Spleen (tissue), 11 donors: ENCODE results near the gene SCAND1. TPM values are rescaled to one million over a fixed set of nuclear protein-coding genes. Genes with fewer than 3 reads are reported as not detected.

Experiments used
- DNase-seq: peaks from one replicate; pipeline ENCODE4 v3.0.0-alpha.2; 2020
- H3K27ac ChIP-seq, 8 donors: fragments of 200-600 bp; sonication (generic) in 7 of 8; 1 replicate in 4 of 8; 2 replicates in 4 of 8; pipeline versions ENCODE4 v1.5.0 to v1.8.0; 2016 to 2021; ENCODE audit warnings: inconsistent platforms in 4 of 8, mild to moderate bottlenecking in 4 of 8, moderate library complexity in 1 of 8
- H3K27me3 ChIP-seq, 7 donors: fragments of 200-600 bp; sonication (generic) in 6 of 7; replicated peaks in 1 of 7; 1 replicate in 4 of 7; 2 replicates in 3 of 7; pipeline versions ENCODE4 v1.5.0 to v1.8.0; 2016 to 2021; ENCODE audit warnings: inconsistent platforms in 3 of 7, mild to moderate bottlenecking in 1 of 7
- H3K36me3 ChIP-seq, 6 donors: fragments of 200-600 bp; sonication (generic) in 5 of 6; 1 replicate in 4 of 6; 2 replicates in 2 of 6; pipeline versions ENCODE4 v1.5.0 to v1.8.0; 2016 to 2021; ENCODE audit warnings: inconsistent platforms in 2 of 6
- H3K4me1 ChIP-seq, 6 donors: fragments of 200-600 bp; sonication (generic) in 5 of 6; 1 replicate in 3 of 6; 2 replicates in 3 of 6; pipeline versions ENCODE4 v1.5.0 to v1.8.0; 2016 to 2021; ENCODE audit warnings: inconsistent platforms in 3 of 6
- H3K4me3 ChIP-seq, 8 donors: fragments of 200-600 bp; sonication (generic) in 7 of 8; 1 replicate in 4 of 8; 2 replicates in 4 of 8; pipeline versions ENCODE4 v1.5.0 to v1.8.0; 2016 to 2021; ENCODE audit warnings: inconsistent platforms in 4 of 8, mild to moderate bottlenecking in 4 of 8, moderate library complexity in 2 of 8
- H3K9me3 ChIP-seq, 8 donors: fragments of 200-600 bp; sonication (generic) in 7 of 8; 1 replicate in 4 of 8; 2 replicates in 4 of 8; pipeline versions ENCODE4 v1.5.0 to v1.8.0; 2016 to 2021; ENCODE audit warnings: inconsistent platforms in 4 of 8
- POLR2A ChIP-seq, 3 donors: fragments of 450-650 bp; IDR thresholded peaks; one replicate each; pipeline ENCODE4 v1.5.1; 2017; ENCODE audit warnings: antibody characterized with exemption in 3 of 3, mild to moderate bottlenecking in 1 of 3
- POLR2AphosphoS5 ChIP-seq, 3 donors: sonication (generic); formaldehyde crosslinking; IDR thresholded peaks; one replicate each; pipeline ENCODE4 v1.5.1; 2017; ENCODE audit warnings: antibody characterized with exemption in 3 of 3
- WGBS, 5 donors: extraction: QIAGEN DNeasy Blood & Tissue Kit in 3 of 5; methylation state at CpG; one replicate each; pipeline versions ENCODE4 v1.1.5 to v1.1.7; 2013 to 2018; 5-methylcytosine and 5-hydroxymethylcytosine counted together
- intact Hi-C: fragments of 100-400 bp; cut with DNase I; formaldehyde crosslinking; loops from one replicate; pipeline ENCODE4 v1.15.0; 2023; ENCODE audit warnings: low total_unique reads
- polyA plus RNA-seq, 3 donors: library from polyadenylated mRNA; stranded (reverse); fragments of 200-250 nt; gene quantifications; one replicate each; pipeline ENCODE4 v1.2.1, GENCODE V29; 2013
- total RNA-seq, 7 donors: library from RNA; depleted of rRNA in 3 of 7; stranded (reverse); fragments of >200 nt in 3 of 7; fragmentation: NEBNext Ultra II Directional in 4 of 7; extraction: Animal tissue kit (Norgen Biotek cat#: 25700) in 4 of 7; gene quantifications; one replicate each; pipeline versions ENCODE4 v1.1.0 to v1.2.1, GENCODE V29; 2016 to 2021
- TF ChIP-seq, protein P1 (sequence below), 11 experiments: fragments of 200-600 bp in 7 of 11; fragments of 450-650 bp in 4 of 11; sonication (generic) in 4 of 11; IDR thresholded peaks in 8 of 11; conservative IDR thresholded peaks in 3 of 11; 1 replicate in 7 of 11; 2 replicates in 4 of 11; pipeline versions ENCODE4 v1.4.0 to v1.8.0; 2016 to 2021; ENCODE audit warnings: antibody characterized with exemption in 11 of 11, inconsistent platforms in 4 of 11, mild to moderate bottlenecking in 1 of 11
- donor health status: healthy with polysubstance abuse.
- donor health status: DM: no; HTN: no; CAD: no; lungs with moderate emphysema.
- donor health status: DM: no; HTN: no; CAD: no.
- donor health status: Bipolar disorder and iron deficiency.
- donor health status: healthy.
- donor health status: DM: no; HTN: no; CAD: no.
- donor health status: DM: yes; HTN: yes; CAD: no.

The SCAND1 gene
- total and polyA plus RNA-seq, 10 donors, result 50.0 to 291 (median 64.7) TPM

DNA sequence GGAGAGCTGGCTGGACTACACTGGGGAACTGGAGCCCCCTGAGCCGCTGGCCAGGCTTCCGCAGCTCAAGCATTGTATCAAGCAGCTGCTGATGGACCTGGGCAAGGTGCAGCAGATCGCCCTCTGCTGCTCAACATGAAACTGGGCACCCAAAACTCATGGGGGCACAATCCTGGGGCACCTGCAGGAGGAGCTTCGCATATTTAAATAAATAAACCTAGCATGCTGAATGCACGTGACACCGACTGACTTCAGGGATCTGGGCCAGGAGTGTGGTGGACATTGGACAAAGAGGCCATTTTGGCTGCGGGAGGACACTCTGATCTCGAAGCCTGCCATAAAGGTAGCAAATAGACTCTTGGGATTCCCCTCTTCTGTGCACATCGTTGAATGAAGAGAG is 6.8 kb downstream of the SCAND1 start:
- Histone ChIP-seq H3K27ac (no peak overlapping the region), H3K9me3 (no peaks in the 10 kb centered on the region), H3K27me3 (no peaks in the 10 kb centered on the region), H3K4me3 (no peak overlapping the region), H3K36me3 (peaks cover 0 to 86% (median 43%) of the 10 kb centered on the region in 6 donors), H3K4me1 (peaks cover 5 to 15% (median 9%) of the 10 kb centered on the region in 6 donors)
- WGBS, 5 donors, result 73 to 88% (median 82%) methylated on average over 9 of the region's 9 CpGs
- no peak for DNase-seq
- intact Hi-C loops, result no loop called here
- no peak for TF ChIP-seq POLR2A (IDR thresholded peaks at IDR 0.05)
- TF ChIP-seq, protein P1, sequence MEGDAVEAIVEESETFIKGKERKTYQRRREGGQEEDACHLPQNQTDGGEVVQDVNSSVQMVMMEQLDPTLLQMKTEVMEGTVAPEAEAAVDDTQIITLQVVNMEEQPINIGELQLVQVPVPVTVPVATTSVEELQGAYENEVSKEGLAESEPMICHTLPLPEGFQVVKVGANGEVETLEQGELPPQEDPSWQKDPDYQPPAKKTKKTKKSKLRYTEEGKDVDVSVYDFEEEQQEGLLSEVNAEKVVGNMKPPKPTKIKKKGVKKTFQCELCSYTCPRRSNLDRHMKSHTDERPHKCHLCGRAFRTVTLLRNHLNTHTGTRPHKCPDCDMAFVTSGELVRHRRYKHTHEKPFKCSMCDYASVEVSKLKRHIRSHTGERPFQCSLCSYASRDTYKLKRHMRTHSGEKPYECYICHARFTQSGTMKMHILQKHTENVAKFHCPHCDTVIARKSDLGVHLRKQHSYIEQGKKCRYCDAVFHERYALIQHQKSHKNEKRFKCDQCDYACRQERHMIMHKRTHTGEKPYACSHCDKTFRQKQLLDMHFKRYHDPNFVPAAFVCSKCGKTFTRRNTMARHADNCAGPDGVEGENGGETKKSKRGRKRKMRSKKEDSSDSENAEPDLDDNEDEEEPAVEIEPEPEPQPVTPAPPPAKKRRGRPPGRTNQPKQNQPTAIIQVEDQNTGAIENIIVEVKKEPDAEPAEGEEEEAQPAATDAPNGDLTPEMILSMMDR (IDR thresholded peaks at IDR 0.05 in 8 of 11, conservative IDR thresholded peaks at IDR 0.05 in 3 of 11), result peak in 7 of 11 experiments; percentile 9 to 45 (median 27)

DNA sequence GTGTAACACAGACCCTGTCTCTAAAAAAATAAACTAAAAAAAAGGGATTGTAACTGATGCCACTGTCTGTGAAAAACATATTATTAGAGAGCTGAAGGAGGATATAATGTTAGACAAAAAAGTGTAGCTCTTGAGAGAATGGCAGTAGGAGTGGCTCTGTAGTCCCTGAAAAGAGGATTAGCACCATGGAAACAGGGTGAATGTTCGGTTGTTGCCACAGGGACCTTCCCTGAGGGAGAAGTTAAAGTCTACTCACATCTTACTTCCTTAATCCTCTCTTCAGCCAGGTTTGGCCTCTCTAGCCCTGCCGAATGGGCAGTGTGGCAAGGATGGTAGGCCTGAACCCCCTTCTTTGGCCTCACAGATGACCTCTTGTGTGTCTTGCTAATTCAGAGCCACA is 12.1 kb downstream of the SCAND1 start:
- H3K36me3 ChIP-seq, result peaks cover 0 to 100% (median 73%) of the 10 kb centered on the region in 6 donors
- H3K9me3 ChIP-seq, result no peaks in the 10 kb centered on the region
- no peak for DNase-seq
- H3K4me3 ChIP-seq, result no peak overlapping the region
- H3K4me1 ChIP-seq, result no peaks in the 10 kb centered on the region
- TF ChIP-seq POLR2AphosphoS5 (IDR thresholded peaks at IDR 0.05) (no peak), POLR2A (IDR thresholded peaks at IDR 0.05) (no peak)
- TF ChIP-seq, protein P1 (IDR thresholded peaks at IDR 0.05 in 8 of 11, conservative IDR thresholded peaks at IDR 0.05 in 3 of 11), result no peak
- intact Hi-C loops, result no loop called here
- 62 to 81% (median 76%) methylated on average over 2 of the region's 2 CpGs for WGBS, 5 donors
- no peak overlapping the region for H3K27ac ChIP-seq
- no peaks in the 10 kb centered on the region for H3K27me3 ChIP-seq

DNA sequence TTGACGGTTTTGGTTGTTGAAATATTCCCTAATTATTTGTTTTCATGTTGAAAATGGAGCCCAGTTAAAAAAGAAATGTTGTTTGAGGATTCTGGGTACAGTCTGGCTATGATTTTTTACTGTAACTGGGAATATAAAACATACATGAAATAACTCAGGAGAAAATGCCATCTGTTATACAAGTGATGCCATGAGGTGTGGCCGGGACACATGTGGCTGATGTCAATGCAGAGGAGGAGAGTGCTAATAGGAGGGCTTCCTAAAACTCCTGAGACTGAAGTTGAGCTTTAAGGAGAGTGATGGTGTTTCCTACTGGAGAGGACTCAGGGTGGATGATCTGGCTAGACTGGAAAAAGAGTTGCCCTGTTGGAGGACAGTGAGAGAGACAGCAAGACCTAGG is 12.7 kb downstream of the SCAND1 start:
- H3K27ac ChIP-seq, result no peak overlapping the region
- H3K27me3 ChIP-seq, result no peaks in the 10 kb centered on the region
- TF ChIP-seq POLR2AphosphoS5 (IDR thresholded peaks at IDR 0.05), result no peak
- H3K36me3 ChIP-seq, result peaks cover 0 to 100% (median 68%) of the 10 kb centered on the region in 6 donors
- DNase-seq, result no peak
- intact Hi-C loops, result no loop called here
- H3K4me3 ChIP-seq, result no peak overlapping the region
- no peaks in the 10 kb centered on the region for H3K9me3 ChIP-seq
- WGBS, 5 donors, result 93 to 100% (median 96%) methylated on average over 2 of the region's 2 CpGs
- no peaks in the 10 kb centered on the region for H3K4me1 ChIP-seq

DNA sequence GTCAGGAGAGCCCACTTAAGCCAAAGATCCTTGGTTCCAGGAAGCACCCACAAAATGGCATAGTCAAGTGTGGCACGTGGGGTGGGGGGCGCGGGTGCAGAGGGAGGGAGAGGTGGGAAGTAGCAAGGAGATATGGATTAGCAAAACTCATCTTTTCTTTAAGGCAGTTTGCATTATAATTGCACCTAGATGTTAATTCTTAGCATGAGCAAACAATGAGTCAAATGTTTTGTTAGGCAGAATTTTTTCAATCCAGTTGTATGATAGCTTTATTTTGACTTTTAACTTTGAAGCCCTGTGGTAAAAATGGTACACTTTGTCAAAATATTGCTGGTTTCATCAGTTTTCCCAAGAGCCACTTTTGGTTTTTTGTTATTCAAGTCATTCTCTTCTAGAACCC is 15.0 kb downstream of the SCAND1 start:
- intact Hi-C loops, result no loop called here

More for the DNA sequence above, 15.0 kb downstream of the SCAND1 start:
- DNase-seq, result no peak
- Histone ChIP-seq H3K4me3 (no peak overlapping the region), H3K27me3 (no peaks in the 10 kb centered on the region), H3K4me1 (no peaks in the 10 kb centered on the region), H3K36me3 (peaks cover 0 to 100% (median 72%) of the 10 kb centered on the region in 6 donors), H3K27ac (no peak overlapping the region), H3K9me3 (no peaks in the 10 kb centered on the region)
- TF ChIP-seq, protein P1 (IDR thresholded peaks at IDR 0.05 in 8 of 11, conservative IDR thresholded peaks at IDR 0.05 in 3 of 11), result no peak
- TF ChIP-seq POLR2AphosphoS5 (IDR thresholded peaks at IDR 0.05) (no peak), POLR2A (IDR thresholded peaks at IDR 0.05) (no peak)
- 94 to 100% (median 96%) methylated on average over 3 of the region's 3 CpGs for WGBS, 5 donors
